DND-41 (cell line): ENCODE results near the gene TRIM41.

Experiments
- CTCF ChIP-seq: IDR thresholded peaks from 2 replicates; pipeline ENCODE4 v1.5.1; 2012; ENCODE audit warnings: borderline replicate concordance, low read length, moderate library complexity, mild to moderate bottlenecking; ENCODE audit not compliant: poor library complexity, severe bottlenecking; ENCODE audit errors: extremely low read depth
- EZH2 ChIP-seq: IDR thresholded peaks from 3 replicates; pipeline ENCODE4 v1.6.1; 2012; ENCODE audit warnings: borderline replicate concordance, low read depth, mild to moderate bottlenecking, moderate library complexity, low read length, inconsistent platforms; ENCODE audit not compliant: severe bottlenecking

- no peak for TF ChIP-seq CTCF
- no peak for TF ChIP-seq EZH2
These were observed 20.7 kb downstream of the TRIM41 start, which contains the start of gene RACK1 for GRCh38 chr5:181243564-181244343.
